Femur (tissue), 1 donor: Measurements from ENCODE around the gene GRAMD4.

ENCODE experiments used
- DNase-seq: peaks from one replicate; pipeline ENCODE4 v3.0.0-alpha.2; 2017

GRAMD4 gene

DNA sequence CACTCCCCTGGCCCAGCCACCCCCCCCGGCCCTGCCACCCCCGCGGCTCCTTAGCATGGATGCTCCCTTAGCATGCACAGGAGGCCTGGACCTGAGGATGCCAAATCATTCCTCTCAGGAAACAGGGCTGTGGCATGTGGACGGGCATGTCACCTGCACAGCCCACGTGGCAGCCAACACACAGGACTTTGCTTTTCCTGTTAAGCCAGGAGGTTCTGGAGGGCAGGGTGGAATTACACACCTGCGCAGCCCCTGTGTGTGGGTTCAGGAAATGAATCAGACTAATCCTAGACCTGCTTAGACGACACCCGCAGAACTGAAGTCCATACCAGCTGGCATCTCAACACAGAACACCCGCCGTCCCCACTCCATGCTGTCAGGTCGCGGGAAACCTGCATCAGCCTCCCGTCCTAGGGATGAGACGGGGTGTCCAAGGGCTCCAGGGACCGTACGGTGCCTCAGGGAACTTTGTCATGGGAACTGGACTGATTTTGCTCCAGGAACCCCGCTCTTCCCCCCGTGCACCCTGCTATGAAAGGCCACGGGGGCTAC is 107.7 kb downstream of the GRAMD4 start:
- no peak for DNase-seq

DNA sequence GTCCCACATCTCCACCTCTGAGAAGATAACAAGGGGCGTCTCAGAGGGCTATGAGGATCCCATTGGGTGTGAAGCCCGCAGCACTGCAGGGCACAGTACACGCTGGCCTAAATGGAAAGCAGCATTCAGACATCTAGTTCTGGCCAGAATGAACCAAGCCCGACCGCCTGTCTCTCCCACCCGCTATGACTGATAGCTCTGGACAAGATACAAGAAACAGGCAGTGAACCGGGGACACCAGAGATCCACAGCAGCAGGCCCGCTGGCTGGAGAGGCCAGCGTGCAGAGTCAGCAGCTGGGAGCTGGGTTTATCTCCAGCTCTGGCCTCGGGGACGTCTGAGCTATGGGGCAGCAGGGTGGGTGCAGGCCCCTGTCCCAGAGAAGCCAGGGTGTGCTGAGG is 108.3 kb downstream of the GRAMD4 start:
- no peak for DNase-seq
